ENCODE results near the gene ART3.
"Not testable (repeated sequence)": the region's sequence is repeated elsewhere in the genome, so short reads cannot be mapped to it uniquely, and the experiment has no call there.

ART3 gene

GRCh38 chr4:76074468-76074867 lies at the start of gene ART3:
Gene ART3, plus strand, starts transcription at chr4:76074709. Its CDS starts 1,181 bp downstream, at chr4:76075890.
- no peak for DNase-seq (ENCODE audit: low read depth)

GRCh38 chr4:76028350-76028765 lies 46.2 kb upstream of the ART3 start:
- no peak for DNase-seq (ENCODE audit: low read depth)

GRCh38 chr4:76029300-76029699 lies 45.2 kb upstream of the ART3 start:
- DNase-seq (ENCODE audit: low read depth): no peak

GRCh38 chr4:76035141-76035540 lies 39.4 kb upstream of the ART3 start:
- no peak for DNase-seq (ENCODE audit: low read depth)

GRCh38 chr4:76035799-76036380 lies 38.6 kb upstream of the ART3 start, which contains the start of gene CXCL11:
Gene CXCL11, minus strand, starts transcription at chr4:76036070. Its CDS starts 83 bp downstream, at chr4:76035987.
- no peak for DNase-seq (ENCODE audit: low read depth)

GRCh38 chr4:76036855-76037254 lies 37.7 kb upstream of the ART3 start:
- DNase-seq (ENCODE audit: low read depth): no peak

- DNase-seq (ENCODE audit: low read depth): not testable (repeated sequence)
Observed at GRCh38 chr4:76042241-76042998, 32.1 kb upstream of the ART3 start.

- DNase-seq (ENCODE audit: low read depth): not testable (repeated sequence)
Observed at GRCh38 chr4:76043306-76043705, 31.2 kb upstream of the ART3 start.

- not testable (repeated sequence) for DNase-seq (ENCODE audit: low read depth)
Observed at GRCh38 chr4:76044686-76045085, 29.8 kb upstream of the ART3 start.

- not testable (repeated sequence) for DNase-seq (ENCODE audit: low read depth)
Observed at GRCh38 chr4:76049860-76050416, 24.6 kb upstream of the ART3 start.

- not testable (repeated sequence) for DNase-seq (ENCODE audit: low read depth)
Observed at GRCh38 chr4:76050560-76051050, 23.9 kb upstream of the ART3 start.

GRCh38 chr4:76053730-76054129 lies 20.8 kb upstream of the ART3 start:
- DNase-seq (ENCODE audit: low read depth): no peak

GRCh38 chr4:76055016-76055415 lies 19.5 kb upstream of the ART3 start:
- DNase-seq (ENCODE audit: low read depth): no peak

- no peak for DNase-seq (ENCODE audit: low read depth)
Observed at GRCh38 chr4:76055421-76055820, 19.1 kb upstream of the ART3 start.

GRCh38 chr4:76058302-76058701 lies 16.2 kb upstream of the ART3 start:
- no peak for DNase-seq (ENCODE audit: low read depth)

GRCh38 chr4:76058888-76059426 lies 15.6 kb upstream of the ART3 start:
- DNase-seq (ENCODE audit: low read depth): no peak

- DNase-seq (ENCODE audit: low read depth): no peak
Observed at GRCh38 chr4:76059750-76060149, 14.8 kb upstream of the ART3 start.

GRCh38 chr4:76060506-76060905 lies 14.0 kb upstream of the ART3 start:
- no peak for DNase-seq (ENCODE audit: low read depth)

- no peak for DNase-seq (ENCODE audit: low read depth)
Observed at GRCh38 chr4:76061421-76061820, 13.1 kb upstream of the ART3 start.

GRCh38 chr4:76061982-76062381 lies 12.5 kb upstream of the ART3 start:
- DNase-seq (ENCODE audit: low read depth): no peak

GRCh38 chr4:76066546-76066945 lies 8.0 kb upstream of the ART3 start:
- no peak for DNase-seq (ENCODE audit: low read depth)

GRCh38 chr4:76067652-76068286 lies 6.7 kb upstream of the ART3 start:
- DNase-seq (ENCODE audit: low read depth): peak; percentile 54
